PC-9 (cell line): ENCODE measurements around the gene EIF5.

Source experiments
- EZH2 ChIP-seq: fragments of 200-600 bp; sonication (generic); IDR thresholded peaks from 2 replicates; pipeline ENCODE4 v1.8.0; 2017; ENCODE audit warnings: antibody characterized with exemption, low read depth
- TF ChIP-seq, protein P1 (sequence below): fragments of 200-600 bp; sonication (generic); conservative IDR thresholded peaks from 2 replicates; pipeline ENCODE4 v1.6.1; 2017; ENCODE audit warnings: mixed run types, antibody characterized with exemption, mild to moderate bottlenecking, moderate library complexity

DNA sequence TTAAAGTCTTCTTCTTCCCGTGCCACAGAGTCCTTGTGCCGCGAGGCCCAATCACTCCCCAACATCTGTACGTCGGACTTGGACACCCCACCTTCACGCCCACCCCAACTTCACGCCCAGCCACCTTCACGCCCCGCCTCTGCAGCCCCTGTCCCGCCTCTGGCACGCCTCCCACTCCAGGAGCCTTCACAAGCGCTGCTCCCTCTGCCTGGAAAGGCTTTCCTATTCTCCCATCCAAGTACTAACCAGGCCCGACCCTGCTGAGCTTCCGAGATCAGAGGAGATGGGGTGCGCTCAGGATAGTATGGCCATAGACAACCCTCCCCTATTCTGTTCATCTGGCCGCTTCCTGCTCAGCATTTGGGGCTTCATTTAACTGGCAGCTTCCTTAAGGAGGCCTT lies 17.3 kb upstream of the EIF5 start:
- TF ChIP-seq, protein P1, sequence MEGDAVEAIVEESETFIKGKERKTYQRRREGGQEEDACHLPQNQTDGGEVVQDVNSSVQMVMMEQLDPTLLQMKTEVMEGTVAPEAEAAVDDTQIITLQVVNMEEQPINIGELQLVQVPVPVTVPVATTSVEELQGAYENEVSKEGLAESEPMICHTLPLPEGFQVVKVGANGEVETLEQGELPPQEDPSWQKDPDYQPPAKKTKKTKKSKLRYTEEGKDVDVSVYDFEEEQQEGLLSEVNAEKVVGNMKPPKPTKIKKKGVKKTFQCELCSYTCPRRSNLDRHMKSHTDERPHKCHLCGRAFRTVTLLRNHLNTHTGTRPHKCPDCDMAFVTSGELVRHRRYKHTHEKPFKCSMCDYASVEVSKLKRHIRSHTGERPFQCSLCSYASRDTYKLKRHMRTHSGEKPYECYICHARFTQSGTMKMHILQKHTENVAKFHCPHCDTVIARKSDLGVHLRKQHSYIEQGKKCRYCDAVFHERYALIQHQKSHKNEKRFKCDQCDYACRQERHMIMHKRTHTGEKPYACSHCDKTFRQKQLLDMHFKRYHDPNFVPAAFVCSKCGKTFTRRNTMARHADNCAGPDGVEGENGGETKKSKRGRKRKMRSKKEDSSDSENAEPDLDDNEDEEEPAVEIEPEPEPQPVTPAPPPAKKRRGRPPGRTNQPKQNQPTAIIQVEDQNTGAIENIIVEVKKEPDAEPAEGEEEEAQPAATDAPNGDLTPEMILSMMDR: no peak
- TF ChIP-seq EZH2: no peak
